CD4-positive, alpha-beta T cell treated with Interleukin-6 at 100 ng/mL for 8 hours (primary cell): ENCODE results near the gene FMN2.
"Not testable (repeated sequence)": the region's sequence is repeated elsewhere in the genome, so short reads cannot be mapped to it uniquely, and the experiment has no call there.

Source experiments
- DNase-seq: peaks from one replicate; pipeline ENCODE4 v3.0.0-alpha.2; 2020; ENCODE audit warnings: mixed read lengths, low spot score

FMN2 gene

DNA sequence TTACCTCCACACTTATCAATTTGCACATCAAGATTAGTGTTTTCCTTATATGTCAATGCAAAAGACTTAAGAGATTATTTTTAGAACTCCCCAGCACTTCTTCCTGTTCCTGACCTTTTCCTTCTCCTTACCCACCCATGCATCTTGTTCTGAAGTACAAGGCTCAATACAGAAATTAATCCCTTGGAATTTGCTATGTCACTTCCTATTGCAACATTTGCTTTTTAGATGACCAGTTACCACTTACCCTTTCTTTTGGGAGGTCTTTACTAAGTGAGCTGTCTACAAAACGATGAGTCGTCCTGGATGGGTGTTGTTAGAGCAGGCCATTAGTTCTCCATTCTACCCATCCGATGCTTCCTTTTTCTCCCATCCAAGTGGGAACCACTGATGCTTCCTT lies 221.2 kb downstream of the FMN2 start:
- DNase-seq = no peak

DNA sequence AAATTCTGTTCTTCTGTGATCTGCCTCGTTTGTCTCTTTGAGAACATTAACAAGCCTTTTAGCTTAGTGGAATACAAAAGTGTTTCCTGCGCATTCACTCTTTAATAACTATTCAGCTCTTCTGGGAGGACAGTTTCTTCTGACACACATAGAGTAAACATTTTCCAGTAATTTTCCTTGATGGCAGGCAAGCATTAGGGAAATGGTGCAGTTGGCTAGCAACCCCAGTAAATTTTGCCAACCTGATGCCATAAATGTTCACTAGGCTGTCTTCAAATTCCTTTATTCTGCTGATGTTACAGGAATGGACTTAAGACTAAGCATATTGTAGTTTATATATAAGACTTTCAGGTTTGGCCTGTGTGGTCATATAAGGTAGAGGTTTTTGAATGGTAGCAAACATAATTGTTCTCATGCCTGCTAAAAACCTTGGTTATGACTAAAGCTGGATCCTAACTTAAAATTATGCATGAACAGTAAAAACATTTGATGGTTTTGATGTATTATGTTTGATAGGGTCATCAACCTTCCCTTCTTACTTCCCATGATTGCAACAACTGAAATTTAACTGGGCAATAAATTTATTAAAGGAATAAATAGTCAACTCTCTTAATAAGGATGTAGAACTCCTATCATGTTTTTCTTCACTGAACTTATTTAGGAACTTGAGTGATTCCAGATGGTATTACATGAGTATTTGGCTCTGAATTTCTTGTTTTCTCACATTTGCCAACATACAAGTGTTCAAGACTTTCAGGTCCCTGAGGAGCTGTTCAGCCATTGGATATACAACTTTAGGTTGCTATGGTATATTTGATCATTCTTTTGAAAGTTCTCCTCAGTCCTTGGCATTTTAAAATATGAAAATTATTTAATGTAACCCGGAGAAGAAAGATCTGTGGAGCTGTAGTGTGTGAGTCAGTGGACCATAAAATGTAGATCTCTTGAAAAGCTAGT lies 223.4 kb downstream of the FMN2 start:
- DNase-seq = no peak

DNA sequence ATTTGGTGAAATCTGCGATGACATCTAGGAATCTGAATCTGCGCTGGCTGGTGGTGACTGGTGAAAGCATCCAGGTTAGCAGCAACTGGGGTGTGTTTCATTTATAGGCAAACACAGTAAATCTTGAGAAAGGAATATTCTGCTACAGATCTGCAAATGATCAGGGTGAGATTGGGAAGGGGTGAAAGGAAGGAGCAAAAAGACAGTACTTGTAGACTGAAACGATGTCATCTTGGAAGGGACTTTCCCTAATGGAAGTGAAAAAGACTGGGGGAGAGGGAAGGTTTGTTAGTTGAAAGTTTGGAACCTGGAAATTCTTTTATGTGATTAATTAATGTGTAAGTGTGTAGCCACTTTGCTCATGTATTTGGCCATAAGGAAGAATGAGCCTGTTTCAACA lies 228.3 kb downstream of the FMN2 start:
- DNase-seq = no peak

DNA sequence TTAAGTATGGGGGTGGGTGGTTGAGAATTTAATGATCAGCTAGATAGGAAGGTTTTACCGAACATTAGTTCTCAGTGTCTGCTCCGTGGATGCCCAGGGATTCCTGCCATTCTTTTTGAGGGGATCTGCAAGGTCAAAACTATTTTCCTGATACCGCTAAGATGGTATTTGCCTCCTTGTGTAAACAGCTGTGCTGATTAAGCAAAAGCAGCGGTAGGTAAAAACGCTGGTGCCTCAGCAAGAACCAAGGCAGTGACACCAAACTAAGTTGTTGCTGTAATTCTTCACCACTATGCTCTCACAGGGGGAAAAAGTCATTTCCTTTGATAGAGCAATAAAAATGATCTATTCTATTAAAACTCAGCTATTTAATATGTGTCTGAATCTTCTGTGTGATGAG lies 229.0 kb downstream of the FMN2 start:
- no peak for DNase-seq

- no peak for DNase-seq
Measured at GRCh38 chr1:240322943-240323342, 231.3 kb downstream of the FMN2 start.

- DNase-seq = not testable (repeated sequence)
Measured at GRCh38 chr1:240328382-240328781, 236.7 kb downstream of the FMN2 start.

- no peak for DNase-seq
Measured at GRCh38 chr1:240329443-240329842, 237.8 kb downstream of the FMN2 start.

GRCh38 chr1:240332672-240333071 lies 241.0 kb downstream of the FMN2 start:
- DNase-seq = no peak

DNA sequence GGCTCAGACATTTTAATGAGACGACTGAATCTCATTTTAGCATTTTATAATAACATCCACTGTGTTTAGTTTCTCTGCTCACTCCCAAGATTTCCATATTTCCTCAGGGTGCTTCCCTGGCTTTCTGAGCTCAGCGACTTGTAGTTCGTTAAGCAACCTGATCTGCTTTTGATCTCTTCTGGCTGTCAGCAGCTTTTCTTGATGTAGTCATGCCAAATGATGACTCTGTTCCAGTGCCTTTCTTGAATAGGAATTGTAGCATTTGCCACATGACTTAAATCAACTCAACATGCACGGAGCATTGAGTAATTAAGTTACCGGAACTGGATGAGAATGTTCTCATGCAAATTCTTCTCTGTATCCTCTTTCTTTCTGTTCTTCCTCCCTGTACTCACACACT lies 246.1 kb downstream of the FMN2 start:
- DNase-seq = no peak

DNA sequence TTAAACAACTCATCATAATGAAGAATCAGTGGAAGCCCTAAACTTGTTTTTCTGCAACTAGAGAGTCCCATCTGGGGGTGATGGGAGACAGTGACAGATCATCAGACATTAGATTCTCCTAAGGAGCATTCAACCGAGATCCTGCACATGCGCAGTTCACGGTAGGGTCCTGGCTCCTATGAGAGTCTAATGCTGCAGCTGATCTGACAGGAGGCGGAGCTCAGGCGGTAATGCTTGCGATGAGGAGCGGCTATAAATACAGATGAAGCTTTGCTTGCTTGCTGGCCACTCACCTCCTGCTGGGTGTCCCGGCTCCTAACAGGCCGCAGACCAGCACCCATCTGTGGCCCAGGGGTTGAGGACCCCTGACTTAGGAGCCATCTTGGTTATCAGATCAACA lies 247.2 kb downstream of the FMN2 start:
- DNase-seq = no peak

GRCh38 chr1:240341365-240342250 lies 249.9 kb downstream of the FMN2 start:
- no peak for DNase-seq

GRCh38 chr1:240342251-240342625 lies 250.6 kb downstream of the FMN2 start:
- no peak for DNase-seq

GRCh38 chr1:240343045-240343444 lies 251.4 kb downstream of the FMN2 start:
- DNase-seq = no peak

DNA sequence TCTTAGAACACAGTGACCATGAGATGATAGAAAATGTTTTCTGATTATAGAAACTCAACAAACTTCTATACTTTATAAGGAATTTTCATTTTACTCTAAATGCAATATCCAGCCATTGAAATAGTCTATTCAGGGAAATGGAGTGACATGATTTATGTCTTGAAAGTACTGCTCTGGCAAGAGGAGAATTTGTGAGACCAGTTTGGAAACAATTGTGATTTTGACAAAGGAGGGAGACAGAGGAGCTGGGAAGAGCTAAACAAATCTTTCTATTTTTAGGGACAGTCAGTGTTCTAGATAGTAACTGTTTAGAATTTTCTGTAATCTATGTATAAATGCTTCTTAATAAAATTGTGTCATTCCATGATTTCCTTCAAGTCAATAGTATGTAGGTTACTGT lies 252.3 kb downstream of the FMN2 start:
- DNase-seq = no peak

DNA sequence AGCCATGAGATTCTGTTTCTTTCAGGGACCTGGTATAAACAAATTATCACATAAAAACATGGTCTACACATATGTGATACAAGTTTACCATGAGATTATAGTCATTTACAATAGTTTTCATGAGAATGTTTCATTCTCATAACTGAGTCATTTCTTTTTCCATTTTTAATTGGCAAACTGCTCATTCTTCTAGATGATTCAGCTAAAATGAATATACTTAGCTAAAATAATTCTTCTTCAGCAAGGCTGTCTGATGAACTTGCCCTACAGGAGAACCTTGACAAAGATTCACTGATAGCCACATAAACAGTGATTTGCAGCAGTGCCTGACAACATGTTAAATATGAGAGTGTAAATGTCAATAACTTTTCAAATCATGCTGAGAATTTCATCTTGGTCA lies 253.2 kb downstream of the FMN2 start:
- no peak for DNase-seq

- no peak for DNase-seq
Measured at GRCh38 chr1:240349695-240350094, 258.0 kb downstream of the FMN2 start.

GRCh38 chr1:240350910-240351331 lies 259.2 kb downstream of the FMN2 start:
- no peak for DNase-seq

DNA sequence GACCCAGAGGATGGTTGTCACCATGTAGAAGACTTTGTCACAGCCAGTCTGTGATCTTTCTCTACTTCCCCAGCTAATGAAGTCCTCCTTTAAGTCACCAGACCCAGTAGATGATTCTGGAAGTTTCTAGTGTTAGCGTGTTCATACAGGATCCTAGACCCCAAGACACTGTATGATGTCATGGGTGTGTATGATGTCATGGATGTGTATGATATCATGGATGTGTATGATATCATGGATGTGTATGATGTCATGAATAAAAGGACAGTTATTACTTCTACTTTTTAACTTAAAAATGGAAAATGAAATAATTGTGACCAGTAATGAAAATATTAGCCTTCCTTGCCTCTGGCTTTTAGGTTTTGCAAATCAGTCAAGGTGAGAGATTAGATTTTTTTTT lies 260.0 kb downstream of the FMN2 start:
- no peak for DNase-seq

- DNase-seq = no peak
Measured at GRCh38 chr1:240352769-240353168, 261.1 kb downstream of the FMN2 start.

DNA sequence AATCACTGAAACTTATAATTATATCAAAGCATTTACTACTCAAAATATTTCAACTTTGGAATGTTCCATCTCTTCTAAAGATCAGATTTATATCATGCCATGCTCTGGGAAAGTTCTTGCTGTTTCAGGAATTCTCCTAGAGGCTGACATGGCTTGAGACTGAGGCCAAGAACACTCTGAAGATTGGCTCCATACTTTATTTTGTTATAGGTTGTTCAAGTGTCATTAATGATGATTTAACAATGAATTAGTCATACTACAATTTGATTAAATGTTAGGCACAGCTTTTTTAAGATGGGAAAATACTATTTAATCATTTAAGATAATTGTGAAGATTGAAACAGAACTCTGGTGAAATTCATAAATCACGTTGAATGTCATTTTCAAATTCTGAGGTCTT lies 264.9 kb downstream of the FMN2 start:
- no peak for DNase-seq

DNA sequence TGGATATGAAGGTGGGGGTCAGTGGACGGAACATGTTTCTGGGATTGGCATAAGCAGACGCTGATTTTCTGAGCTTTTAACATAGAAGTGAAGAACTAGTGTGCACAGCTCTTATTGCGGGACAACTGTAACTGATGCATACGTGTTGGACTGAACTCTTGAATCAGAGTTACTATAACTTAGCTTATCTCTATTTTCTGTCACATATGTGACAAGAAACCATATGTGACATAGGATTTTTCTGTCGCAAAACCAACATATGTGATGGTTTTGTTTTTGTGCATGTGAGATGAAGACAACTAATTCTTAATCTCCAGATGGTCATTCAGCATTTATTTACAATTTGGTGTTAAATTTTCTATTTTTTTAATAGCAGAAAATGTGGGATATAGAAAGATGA lies 270.4 kb downstream of the FMN2 start:
- no peak for DNase-seq

- no peak for DNase-seq
Measured at GRCh38 chr1:240362826-240363225, 271.1 kb downstream of the FMN2 start.

- no peak for DNase-seq
Measured at GRCh38 chr1:240363315-240363714, 271.6 kb downstream of the FMN2 start.
